Kidney capillary endothelial cell (primary cell): ENCODE data around the gene PTCD2.
A peak's percentile ranks its signal among the peaks of the same experiment; 100 is the strongest.
"Not testable (repeated sequence)": the region's sequence is repeated elsewhere in the genome, so short reads cannot be mapped to it uniquely, and the experiment has no call there.

Source experiments
- DNase-seq: peaks from one replicate; pipeline ENCODE4 v3.0.0-alpha.2; 2018; ENCODE audit warnings: low spot score

PTCD2 gene

GRCh38 chr5:72380492-72381274, 60.5 kb downstream of the PTCD2 start:
- no peak for DNase-seq

- DNase-seq: no peak
These were observed 63.1 kb downstream of the PTCD2 start for GRCh38 chr5:72383280-72383679.

- no peak for DNase-seq
These were observed 63.6 kb downstream of the PTCD2 start for GRCh38 chr5:72383726-72384125.

- DNase-seq: no peak
These were observed 66.5 kb downstream of the PTCD2 start for GRCh38 chr5:72386639-72387038.

- DNase-seq: peak; percentile 92
These were observed 67.8 kb downstream of the PTCD2 start for GRCh38 chr5:72387985-72388384.

- DNase-seq: no peak
These were observed 68.5 kb downstream of the PTCD2 start for GRCh38 chr5:72388646-72389045.

GRCh38 chr5:72390836-72391235, 70.7 kb downstream of the PTCD2 start:
- no peak for DNase-seq

- DNase-seq: no peak
These were observed 72.2 kb downstream of the PTCD2 start for GRCh38 chr5:72392326-72392733.

GRCh38 chr5:72393052-72393451, 72.9 kb downstream of the PTCD2 start:
- no peak for DNase-seq

- DNase-seq: peak; percentile 23
These were observed 74.5 kb downstream of the PTCD2 start for GRCh38 chr5:72394688-72395087.

GRCh38 chr5:72397836-72398235, 77.7 kb downstream of the PTCD2 start:
- no peak for DNase-seq

- DNase-seq: no peak
These were observed 80.8 kb downstream of the PTCD2 start for GRCh38 chr5:72400950-72401349.

GRCh38 chr5:72402381-72402890, 82.3 kb downstream of the PTCD2 start:
- DNase-seq: no peak

GRCh38 chr5:72402959-72403628, 82.9 kb downstream of the PTCD2 start:
- DNase-seq: no peak

- not testable (repeated sequence) for DNase-seq
These were observed 84.6 kb downstream of the PTCD2 start for GRCh38 chr5:72404771-72405170.

- DNase-seq: no peak
These were observed 86.9 kb downstream of the PTCD2 start for GRCh38 chr5:72407078-72407477.

- peak; percentile 17 for DNase-seq
These were observed 87.4 kb downstream of the PTCD2 start for GRCh38 chr5:72407541-72407940.

- no peak for DNase-seq
These were observed 88.0 kb downstream of the PTCD2 start for GRCh38 chr5:72408127-72408526.

GRCh38 chr5:72408603-72409002, 88.4 kb downstream of the PTCD2 start:
- no peak for DNase-seq

GRCh38 chr5:72410688-72411295, 90.6 kb downstream of the PTCD2 start:
- DNase-seq: no peak

GRCh38 chr5:72412283-72413055, 92.3 kb downstream of the PTCD2 start:
- no peak for DNase-seq
